Suprapubic skin (tissue), 4 donors: ENCODE results near the gene PHLDA3. TPM values are rescaled to one million over a fixed set of nuclear protein-coding genes. Genes with fewer than 3 reads are reported as not detected.

Source experiments
- DNase-seq, 2 donors: peaks; one replicate each; pipeline ENCODE4 v3.0.0-alpha.2; 2019; ENCODE audit warnings: low spot score in 2 of 2
- H3K27ac ChIP-seq: fragments of 200-600 bp; sonication (generic); one replicate; pipeline ENCODE4 v1.5.1; 2019
- H3K27me3 ChIP-seq: fragments of 200-600 bp; sonication (generic); one replicate; pipeline ENCODE4 v1.5.1; 2019
- H3K36me3 ChIP-seq: fragments of 200-600 bp; sonication (generic); one replicate; pipeline ENCODE4 v1.5.1; 2019
- H3K4me1 ChIP-seq: fragments of 200-600 bp; sonication (generic); one replicate; pipeline ENCODE4 v1.5.1; 2019
- H3K4me3 ChIP-seq: fragments of 200-600 bp; sonication (generic); one replicate; pipeline ENCODE4 v1.5.1; 2019; ENCODE audit warnings: mild to moderate bottlenecking
- H3K9me3 ChIP-seq: fragments of 200-600 bp; sonication (generic); one replicate; pipeline ENCODE4 v1.5.1; 2019
- EP300 ChIP-seq: sonication (generic); formaldehyde crosslinking; IDR thresholded peaks from one replicate; pipeline ENCODE4 v1.6.1; 2017; ENCODE audit warnings: antibody characterized with exemption
- POLR2A ChIP-seq, 2 donors: fragments of 450-650 bp; IDR thresholded peaks; one replicate each; pipeline ENCODE4 v1.6.1; 2017; ENCODE audit warnings: antibody characterized with exemption in 2 of 2, mild to moderate bottlenecking in 2 of 2, moderate library complexity in 2 of 2
- POLR2AphosphoS5 ChIP-seq, 3 donors: sonication (generic); formaldehyde crosslinking; IDR thresholded peaks; one replicate each; pipeline ENCODE4 v1.6.1; 2017; ENCODE audit warnings: antibody characterized with exemption in 3 of 3
- WGBS: methylation state at CpG from one replicate; pipeline ENCODE4 v1.1.5; 2018; 5-methylcytosine and 5-hydroxymethylcytosine counted together
- total RNA-seq, 4 donors: library from RNA; depleted of rRNA; stranded (reverse); fragments of >200 nt; gene quantifications; one replicate each; pipeline ENCODE4 v1.1.0, GENCODE V29; 2016
- TF ChIP-seq, protein P1 (sequence below), 2 donors: fragments of 200-600 bp in 1 of 2; fragments of 450-650 bp in 1 of 2; sonication (generic) in 1 of 2; IDR thresholded peaks; one replicate each; pipeline ENCODE4 v1.5.1; 2016 to 2019; ENCODE audit warnings: antibody characterized with exemption in 2 of 2, mild to moderate bottlenecking in 1 of 2, moderate library complexity in 1 of 2

PHLDA3 gene
- total RNA-seq, 4 donors from 2014 or later = 31.5 to 61.1 (median 44.5) TPM

DNA sequence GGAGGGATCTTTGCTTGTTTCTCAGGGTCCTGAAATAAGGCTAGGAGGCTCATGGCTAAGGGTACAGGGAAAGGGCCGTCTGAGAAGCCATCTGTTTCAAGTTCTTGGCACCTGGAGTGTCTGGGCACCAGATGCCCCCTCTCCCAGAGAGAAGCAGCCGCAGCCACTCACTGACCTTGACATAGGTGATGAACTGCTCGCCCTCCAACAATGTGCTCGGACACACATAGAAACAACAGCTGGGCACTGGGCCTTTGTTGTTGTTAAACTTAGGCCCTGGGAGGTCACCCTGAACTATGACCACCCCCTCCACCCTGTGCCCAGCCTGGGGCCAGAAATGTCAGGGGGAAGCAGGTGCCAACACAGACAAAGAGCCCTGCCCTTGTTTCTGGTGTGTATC, 38.2 kb downstream of the PHLDA3 start:
- Histone ChIP-seq H3K4me3 (no peak overlapping the region), H3K9me3 (no peaks in the 10 kb centered on the region), H3K27ac (no peak overlapping the region), H3K36me3 (no peaks in the 10 kb centered on the region), H3K4me1 (peaks cover 6% of the 10 kb centered on the region), H3K27me3 (peaks cover 3% of the 10 kb centered on the region)
- no peak for TF ChIP-seq POLR2AphosphoS5 (IDR thresholded peaks at IDR 0.05)
- TF ChIP-seq EP300 = no peak
- TF ChIP-seq, protein P1, sequence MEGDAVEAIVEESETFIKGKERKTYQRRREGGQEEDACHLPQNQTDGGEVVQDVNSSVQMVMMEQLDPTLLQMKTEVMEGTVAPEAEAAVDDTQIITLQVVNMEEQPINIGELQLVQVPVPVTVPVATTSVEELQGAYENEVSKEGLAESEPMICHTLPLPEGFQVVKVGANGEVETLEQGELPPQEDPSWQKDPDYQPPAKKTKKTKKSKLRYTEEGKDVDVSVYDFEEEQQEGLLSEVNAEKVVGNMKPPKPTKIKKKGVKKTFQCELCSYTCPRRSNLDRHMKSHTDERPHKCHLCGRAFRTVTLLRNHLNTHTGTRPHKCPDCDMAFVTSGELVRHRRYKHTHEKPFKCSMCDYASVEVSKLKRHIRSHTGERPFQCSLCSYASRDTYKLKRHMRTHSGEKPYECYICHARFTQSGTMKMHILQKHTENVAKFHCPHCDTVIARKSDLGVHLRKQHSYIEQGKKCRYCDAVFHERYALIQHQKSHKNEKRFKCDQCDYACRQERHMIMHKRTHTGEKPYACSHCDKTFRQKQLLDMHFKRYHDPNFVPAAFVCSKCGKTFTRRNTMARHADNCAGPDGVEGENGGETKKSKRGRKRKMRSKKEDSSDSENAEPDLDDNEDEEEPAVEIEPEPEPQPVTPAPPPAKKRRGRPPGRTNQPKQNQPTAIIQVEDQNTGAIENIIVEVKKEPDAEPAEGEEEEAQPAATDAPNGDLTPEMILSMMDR (IDR thresholded peaks at IDR 0.05) = no peak
- no peak for TF ChIP-seq POLR2A (IDR thresholded peaks at IDR 0.05)
- WGBS = 94% methylated on average over 4 of the region's 4 CpGs
- DNase-seq = no peak

DNA sequence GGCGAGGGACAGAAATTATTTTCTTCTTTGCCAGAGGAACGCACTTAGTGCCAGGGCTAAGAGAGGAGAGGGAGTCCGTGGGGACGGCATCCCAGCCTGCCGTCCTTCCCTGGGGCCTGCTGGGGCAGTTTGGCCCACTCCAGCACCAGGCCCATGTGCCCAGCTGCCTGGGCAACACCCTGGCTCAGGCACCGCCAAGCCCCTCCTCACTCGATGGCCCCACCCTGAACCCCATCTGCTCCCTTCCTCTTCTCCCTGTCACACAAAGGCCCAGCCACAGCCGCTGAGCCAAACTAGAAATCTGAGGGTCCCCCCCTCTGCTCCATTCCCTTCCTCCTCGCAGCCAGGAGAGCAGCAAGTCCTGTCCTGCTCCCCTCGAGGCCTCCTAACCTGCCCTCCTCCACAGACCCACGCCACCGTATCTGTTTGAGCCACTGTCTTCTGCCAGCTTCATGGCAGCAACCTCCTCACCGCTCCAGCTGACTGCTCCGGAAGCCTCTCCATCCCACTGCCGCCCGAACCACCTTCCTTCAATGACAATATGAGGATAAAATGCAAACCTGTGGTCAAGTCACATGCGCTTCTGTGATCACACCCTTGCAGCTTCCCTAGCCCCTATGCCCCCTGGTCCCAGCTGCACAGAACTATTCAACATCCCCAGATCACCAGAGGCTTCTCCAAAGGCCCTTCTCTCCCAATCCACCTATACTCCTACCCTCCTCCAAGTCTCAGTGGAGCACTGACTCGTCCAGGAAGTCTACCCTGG, 39.1 kb downstream of the PHLDA3 start:
- peaks cover 3% of the 10 kb centered on the region for H3K27me3 ChIP-seq
- no peak overlapping the region for H3K4me3 ChIP-seq
- 74% methylated on average over 18 of the region's 18 CpGs for whole genome bisulfite sequencing
- TF ChIP-seq, protein P1 (IDR thresholded peaks at IDR 0.05) = no peak
- no peak for TF ChIP-seq POLR2A (IDR thresholded peaks at IDR 0.05)
- no peak for DNase-seq
- no peak overlapping the region for H3K27ac ChIP-seq
- no peaks in the 10 kb centered on the region for H3K36me3 ChIP-seq
- H3K9me3 ChIP-seq = no peaks in the 10 kb centered on the region
- H3K4me1 ChIP-seq = no peaks in the 10 kb centered on the region

DNA sequence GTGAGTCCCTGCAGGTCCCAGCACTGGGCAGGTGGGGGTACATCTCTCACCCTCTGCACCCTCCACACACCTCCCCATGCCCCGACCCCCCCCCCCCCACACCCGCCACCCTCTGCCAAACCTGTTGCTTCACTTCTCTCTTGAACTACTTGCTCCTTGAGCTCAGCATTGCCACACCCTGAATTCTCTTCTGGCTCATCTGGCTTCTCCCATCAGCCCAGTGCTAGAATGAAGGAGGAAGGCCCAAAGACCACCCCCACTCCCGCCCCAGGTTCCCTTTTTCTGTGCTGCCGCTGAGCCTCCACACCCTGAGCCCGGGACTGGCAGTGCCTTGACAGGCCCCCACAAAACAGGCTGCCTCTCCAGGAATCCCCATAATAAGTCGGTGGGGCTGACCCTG, 41.0 kb downstream of the PHLDA3 start:
- no peak for DNase-seq
- Histone ChIP-seq H3K4me1 (no peaks in the 10 kb centered on the region), H3K36me3 (no peaks in the 10 kb centered on the region), H3K9me3 (no peaks in the 10 kb centered on the region), H3K27ac (no peak overlapping the region), H3K27me3 (peaks cover 3% of the 10 kb centered on the region), H3K4me3 (no peak overlapping the region)
- WGBS = 66% methylated on average over 6 of the region's 6 CpGs
- no peak for TF ChIP-seq EP300
- no peak for TF ChIP-seq POLR2AphosphoS5 (IDR thresholded peaks at IDR 0.05)
- TF ChIP-seq, protein P1 (IDR thresholded peaks at IDR 0.05) = no peak
- no peak for TF ChIP-seq POLR2A (IDR thresholded peaks at IDR 0.05)

DNA sequence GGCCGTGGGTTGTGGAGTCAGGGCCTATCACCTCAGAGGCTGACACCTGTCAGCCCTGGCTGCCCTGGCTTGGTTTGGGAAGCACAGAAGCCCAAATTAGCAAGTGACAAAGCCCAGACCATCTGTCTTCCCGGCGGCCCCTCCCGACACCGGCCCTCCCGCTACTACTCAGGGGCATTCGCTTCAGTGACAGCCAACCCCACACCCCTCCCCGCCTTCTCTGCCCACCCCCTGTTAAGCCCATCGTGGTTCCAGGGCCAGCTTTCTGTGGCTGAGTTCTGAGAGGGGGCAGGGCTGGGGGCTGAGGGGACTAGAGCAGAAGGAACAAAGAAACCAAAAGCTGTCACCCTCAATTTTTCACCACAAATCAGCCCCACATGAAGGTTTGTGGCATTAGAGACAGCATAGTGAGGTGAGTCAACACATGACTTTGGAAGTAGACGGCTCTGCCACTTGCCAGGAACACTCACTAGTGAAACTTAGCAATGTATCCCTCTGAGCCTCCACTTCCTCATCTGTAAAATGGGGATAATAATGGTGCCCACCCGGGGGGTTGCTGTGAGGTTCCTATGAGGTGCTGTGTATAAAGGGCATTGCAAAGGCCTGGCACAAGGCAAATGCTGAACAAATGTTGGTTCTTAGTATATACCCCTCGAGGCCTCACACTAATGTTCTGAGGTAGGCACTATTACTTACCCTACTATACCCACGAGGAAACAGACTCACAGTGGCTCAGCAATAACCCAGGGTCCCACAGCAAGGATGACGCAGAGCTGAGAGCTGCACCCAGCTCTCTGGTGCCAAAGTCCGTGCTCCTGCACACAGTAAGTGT, 42.3 kb downstream of the PHLDA3 start:
- Histone ChIP-seq H3K36me3 (no peaks in the 10 kb centered on the region), H3K27ac (no peak overlapping the region), H3K9me3 (no peaks in the 10 kb centered on the region), H3K4me1 (no peaks in the 10 kb centered on the region), H3K4me3 (no peak overlapping the region), H3K27me3 (peaks cover 3% of the 10 kb centered on the region)
- WGBS = 95% methylated on average over 6 of the region's 15 CpGs
- DNase-seq = no peak
- TF ChIP-seq POLR2AphosphoS5 (IDR thresholded peaks at IDR 0.05) (no peak), EP300 (no peak), POLR2A (IDR thresholded peaks at IDR 0.05) (no peak)
- TF ChIP-seq, protein P1 (IDR thresholded peaks at IDR 0.05) = no peak

DNA sequence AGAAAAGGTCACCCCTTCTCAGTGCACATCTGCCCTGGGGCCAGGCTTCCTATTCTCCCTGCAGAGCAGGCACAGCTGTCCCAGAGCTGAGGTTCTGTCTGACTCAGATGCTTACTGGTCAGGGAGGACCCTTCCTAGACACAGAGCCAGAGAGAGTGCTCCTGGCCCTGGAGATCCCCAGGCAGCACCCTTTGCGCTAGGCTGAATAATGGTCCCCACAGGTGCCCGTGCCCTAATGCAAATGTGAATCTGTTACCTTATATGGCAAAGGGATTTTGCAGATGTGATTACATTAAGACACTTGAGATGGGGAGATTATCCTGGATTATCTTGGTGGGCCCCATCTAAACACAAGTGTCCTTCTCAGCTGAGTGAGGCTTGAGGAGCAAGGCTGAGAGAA, 44.8 kb downstream of the PHLDA3 start:
- no peaks in the 10 kb centered on the region for H3K9me3 ChIP-seq
- DNase-seq = no peak
- H3K36me3 ChIP-seq = no peaks in the 10 kb centered on the region
- no peaks in the 10 kb centered on the region for H3K27me3 ChIP-seq
- H3K27ac ChIP-seq = no peak overlapping the region
- no peaks in the 10 kb centered on the region for H3K4me1 ChIP-seq
- H3K4me3 ChIP-seq = no peak overlapping the region
- TF ChIP-seq POLR2A (IDR thresholded peaks at IDR 0.05) (no peak), EP300 (no peak), POLR2AphosphoS5 (IDR thresholded peaks at IDR 0.05) (no peak)
- TF ChIP-seq, protein P1 (IDR thresholded peaks at IDR 0.05) = no peak
- 94% methylated on average over 2 of the region's 2 CpGs for whole genome bisulfite sequencing
